HepG2 (cell line): ENCODE data around the gene ZNF445. TPM values are rescaled to one million over a fixed set of nuclear protein-coding genes. Genes with fewer than 3 reads are reported as not detected.

Experiments used
- CC2D1A ChIP-seq: sonication (generic); formaldehyde crosslinking; IDR thresholded peaks from 2 replicates; pipeline ENCODE4 v1.8.1; 2023; ENCODE audit warnings: mild to moderate bottlenecking, missing genetic modification reagents
- CREB1 ChIP-seq, 2 experiments: fragments of 450-650 bp in 1 of 2; IDR thresholded peaks; 2 replicates each; pipeline ENCODE4 v1.6.1; 2016 to 2017; ENCODE audit warnings: control low read depth in 1 of 2, mild to moderate bottlenecking in 1 of 2, missing compliant biosample characterization in 1 of 2, missing genetic modification characterization in 1 of 2
- DMAP1 ChIP-seq: IDR thresholded peaks from 2 replicates; pipeline ENCODE4 v1.6.1; 2016
- DZIP1 ChIP-seq: sonication (generic); formaldehyde crosslinking; IDR thresholded peaks from 2 replicates; pipeline ENCODE4 v1.5.0; 2020; ENCODE audit warnings: mild to moderate bottlenecking, missing genetic modification reagents
- HMGXB4 ChIP-seq, 2 experiments: sonication (generic) in 1 of 2; formaldehyde crosslinking in 1 of 2; IDR thresholded peaks; 2 replicates each; pipeline versions ENCODE4 v1.4.0 to v1.6.1; 2018 to 2020; ENCODE audit warnings: missing genetic modification reagents in 2 of 2, borderline replicate concordance in 1 of 2, low read depth in 1 of 2, mild to moderate bottlenecking in 1 of 2, missing biosample characterization in 1 of 2
- JUN ChIP-seq: sonication (generic); formaldehyde crosslinking; IDR thresholded peaks from 2 replicates; pipeline ENCODE4 v1.4.0; 2020; ENCODE audit warnings: mild to moderate bottlenecking, missing genetic modification reagents
- KAT2B ChIP-seq: fragments of 150-350 bp; IDR thresholded peaks from 2 replicates; pipeline ENCODE4 v1.6.1; 2014; ENCODE audit warnings: low read depth, low read length, borderline replicate concordance
- KDM6A ChIP-seq: IDR thresholded peaks from 2 replicates; pipeline ENCODE4 v1.6.1; 2016; ENCODE audit warnings: low read depth
- KLF6 ChIP-seq: IDR thresholded peaks from 2 replicates; pipeline ENCODE4 v1.8.0; 2016; ENCODE audit warnings: missing biosample characterization, missing genetic modification reagents
- MED1 ChIP-seq: sonication (generic); formaldehyde crosslinking; IDR thresholded peaks from 2 replicates; pipeline ENCODE4 v1.4.0; 2020; ENCODE audit warnings: missing genetic modification reagents
- MED8 ChIP-seq: sonication (generic); formaldehyde crosslinking; IDR thresholded peaks from 2 replicates; pipeline ENCODE4 v1.8.1; 2023; ENCODE audit warnings: mild to moderate bottlenecking, missing genetic modification reagents; ENCODE audit not compliant: insufficient replicate concordance
- MYPOP ChIP-seq: sonication (generic); formaldehyde crosslinking; IDR thresholded peaks from 2 replicates; pipeline ENCODE4 v1.8.1; 2023; ENCODE audit warnings: mild to moderate bottlenecking, moderate library complexity, missing genetic modification reagents
- NFIC ChIP-seq: IDR thresholded peaks from 2 replicates; pipeline ENCODE4 v1.6.1; 2012; ENCODE audit warnings: mild to moderate bottlenecking, low read length, inconsistent platforms
- NRL ChIP-seq: sonication (generic); formaldehyde crosslinking; IDR thresholded peaks from 2 replicates; pipeline ENCODE4 v1.5.0; 2020; ENCODE audit warnings: missing genetic modification reagents, mild to moderate bottlenecking, moderate library complexity, borderline replicate concordance
- POLR2AphosphoS5 ChIP-seq: IDR thresholded peaks from 2 replicates; pipeline ENCODE4 v1.6.1; 2012; ENCODE audit warnings: low read depth, low read length
- TFDP1 ChIP-seq: IDR thresholded peaks from 2 replicates; pipeline ENCODE4 v1.6.1; 2016; ENCODE audit warnings: missing compliant biosample characterization, missing genetic modification reagents, borderline replicate concordance
- ZNF20 ChIP-seq: sonication (generic); formaldehyde crosslinking; IDR thresholded peaks from 2 replicates; pipeline ENCODE4 v1.4.0; 2020; ENCODE audit warnings: mild to moderate bottlenecking, moderate library complexity, missing genetic modification reagents
- ZNF354B ChIP-seq: sonication (generic); formaldehyde crosslinking; IDR thresholded peaks from 2 replicates; pipeline ENCODE4 v1.8.0; 2022; ENCODE audit warnings: mild to moderate bottlenecking, missing genetic modification reagents
- ZNF563 ChIP-seq: sonication (generic); formaldehyde crosslinking; IDR thresholded peaks from 2 replicates; pipeline ENCODE4 v1.8.0; 2022; ENCODE audit warnings: mild to moderate bottlenecking, moderate library complexity, missing genetic modification reagents
- ZNF724P ChIP-seq: sonication (generic); formaldehyde crosslinking; IDR thresholded peaks from 2 replicates; pipeline ENCODE4 v1.8.0; 2022; ENCODE audit warnings: missing genetic modification reagents, borderline replicate concordance
- ZNF749 ChIP-seq: sonication (generic); formaldehyde crosslinking; IDR thresholded peaks from 2 replicates; pipeline ENCODE4 v1.8.0; 2022; ENCODE audit warnings: mild to moderate bottlenecking, missing genetic modification reagents, moderate library complexity, borderline replicate concordance
- ZNF775 ChIP-seq: sonication (generic); formaldehyde crosslinking; IDR thresholded peaks from 2 replicates; pipeline ENCODE4 v1.4.0; 2020; ENCODE audit warnings: missing genetic modification reagents, mild to moderate bottlenecking, moderate library complexity, borderline replicate concordance
- polyA plus RNA-seq, 8 experiments: library from polyadenylated mRNA; depleted of rRNA in 3 of 8; stranded (reverse) in 7 of 8; unstranded in 1 of 8; fragments of >200 nt; fragmentation: Illumina TruSeq in 4 of 8; extraction: Trizol in 4 of 8; gene quantifications; 2 replicates each; pipeline versions ENCODE4 v1.2.1 to v1.2.3, GENCODE V29; 2011 to 2016; ENCODE audit warnings: low read depth in 4 of 8, missing spikeins in 1 of 8, mixed read lengths in 1 of 8; ENCODE audit not compliant: insufficient read depth in 1 of 8
- total RNA-seq, 5 experiments: library from RNA; depleted of rRNA; stranded (reverse); fragments of >200 nt; fragmentation: Illumina TruSeq; extraction: Trizol; gene quantifications; 2 replicates each; pipeline ENCODE4 v1.2.3, GENCODE V29; 2016; ENCODE audit warnings: low read depth in 1 of 5

Gene ZNF445
- total and polyA plus RNA-seq, 2 of the 13 experiments (the other 11 are each of a cell fraction or from before 2014, with no cell fraction given), result 4.4 to 10.3 TPM

- TF ChIP-seq ZNF724P (CRISPR knock-in tag), result no peak
- TF ChIP-seq CC2D1A (CRISPR knock-in tag), result no peak
- no peak for TF ChIP-seq KLF6
- peak; percentile 44 to 54; a peak in 2 of 4 replicates for TF ChIP-seq HMGXB4 (CRISPR knock-in tag; IDR thresholded peaks at IDR 0.05; ENCODE audit: borderline replicate concordance in 1 of 2, low read depth in 1 of 2)
- no peak for TF ChIP-seq ZNF563 (CRISPR knock-in tag)
- no peak for TF ChIP-seq NRL (CRISPR knock-in tag)
- no peak for TF ChIP-seq JUN (CRISPR knock-in tag)
- peak; percentile 94 for TF ChIP-seq KDM6A
- peak; percentile 94 for TF ChIP-seq DMAP1 (CRISPR knock-in tag)
- peak; percentile 93 for TF ChIP-seq MYPOP (CRISPR knock-in tag)
- TF ChIP-seq MED8 (CRISPR knock-in tag), result peak; percentile 87
- peak; percentile 58; the same call in 1 of the 2 replicates for TF ChIP-seq TFDP1 (CRISPR knock-in tag)
- no peak for TF ChIP-seq DZIP1
- 0 out of 2 replicates have a peak, but pooled peaks have one; percentile 51 for TF ChIP-seq KAT2B
- peak; percentile 67 for TF ChIP-seq CREB1 (IDR thresholded peaks at IDR 0.05)
- TF ChIP-seq CREB1 (CRISPR knock-in tag; IDR thresholded peaks at IDR 0.05), result peak; percentile 92
- no peak; the same call in 1 of the 2 replicates for TF ChIP-seq ZNF749 (CRISPR knock-in tag)
- TF ChIP-seq MED1 (CRISPR knock-in tag), result peak; percentile 92
- TF ChIP-seq POLR2AphosphoS5, result peak; percentile 64; the same call in 1 of the 2 replicates
- no peak for TF ChIP-seq ZNF20
- peak; percentile 78 for TF ChIP-seq NFIC
- TF ChIP-seq ZNF775 (CRISPR knock-in tag), result no peak
- TF ChIP-seq ZNF354B (CRISPR knock-in tag), result no peak
These were observed 37.8 kb downstream of the ZNF445 start (continued) for GRCh38 chr3:44439499-44440295.
